ENCODE measurements around the gene PIN1. TPM values are rescaled to one million over a fixed set of nuclear protein-coding genes. Genes with fewer than 3 reads are reported as not detected.
"Not testable (repeated sequence)": the region's sequence is repeated elsewhere in the genome, so short reads cannot be mapped to it uniquely, and the experiment has no call there.

Gene PIN1
- total RNA-seq, 2 experiments from 2014 or later: 79.9 to 81.4 TPM

DNA sequence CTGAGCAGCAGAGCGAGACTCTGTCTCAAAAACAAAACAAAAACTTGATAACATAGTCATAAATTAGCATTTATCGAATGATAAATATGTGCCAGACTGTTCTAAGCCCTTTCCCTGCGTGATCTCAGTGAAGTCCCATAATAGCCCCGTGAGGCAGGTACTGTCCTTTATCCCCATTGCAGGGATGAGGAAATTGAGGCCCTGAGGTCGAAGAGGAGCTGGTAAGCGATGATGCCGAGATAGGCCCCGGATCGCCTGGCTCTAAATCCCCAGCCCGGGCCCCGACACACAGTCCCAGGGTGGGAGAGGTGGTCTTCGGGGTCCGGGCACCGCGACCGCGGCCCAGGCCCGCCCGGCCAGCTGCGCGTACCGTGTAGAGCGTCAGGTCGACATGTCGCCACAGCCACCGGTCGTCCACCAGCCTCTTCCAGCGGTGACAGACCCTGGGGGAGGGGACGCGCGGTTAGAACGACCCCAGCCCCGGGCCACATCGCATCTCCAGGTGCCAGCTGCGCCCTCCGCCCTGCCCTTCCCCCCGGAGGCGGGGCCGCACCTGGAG is 16.9 kb upstream of the PIN1 start:
- POLR2A ChIA-PET: interaction anchor here (0.6 to 1.9 kb wide), 7 partner anchors 9 to 51 kb away, joined by 3 to 5 read pairs (median 5); partner anchors contain the start of genes UBL5 and ZNF846
- Mint-ChIP-seq H3K4me1 (ENCODE audit: low read depth) (peaks cover 24% of the 10 kb centered on the region), H3K4me3 (peak overlapping the region; percentile 92), H3K27ac (peak overlapping the region; percentile 95), H3K27me3 (no peaks in the 10 kb centered on the region), H3K36me3 (ENCODE audit: low read depth) (peaks cover 29% of the 10 kb centered on the region), H3K9me3 (peaks cover 4% of the 10 kb centered on the region)
- DNase-seq (no peak), ATAC-seq (no peak)
- TF ChIP-seq, protein P1, sequence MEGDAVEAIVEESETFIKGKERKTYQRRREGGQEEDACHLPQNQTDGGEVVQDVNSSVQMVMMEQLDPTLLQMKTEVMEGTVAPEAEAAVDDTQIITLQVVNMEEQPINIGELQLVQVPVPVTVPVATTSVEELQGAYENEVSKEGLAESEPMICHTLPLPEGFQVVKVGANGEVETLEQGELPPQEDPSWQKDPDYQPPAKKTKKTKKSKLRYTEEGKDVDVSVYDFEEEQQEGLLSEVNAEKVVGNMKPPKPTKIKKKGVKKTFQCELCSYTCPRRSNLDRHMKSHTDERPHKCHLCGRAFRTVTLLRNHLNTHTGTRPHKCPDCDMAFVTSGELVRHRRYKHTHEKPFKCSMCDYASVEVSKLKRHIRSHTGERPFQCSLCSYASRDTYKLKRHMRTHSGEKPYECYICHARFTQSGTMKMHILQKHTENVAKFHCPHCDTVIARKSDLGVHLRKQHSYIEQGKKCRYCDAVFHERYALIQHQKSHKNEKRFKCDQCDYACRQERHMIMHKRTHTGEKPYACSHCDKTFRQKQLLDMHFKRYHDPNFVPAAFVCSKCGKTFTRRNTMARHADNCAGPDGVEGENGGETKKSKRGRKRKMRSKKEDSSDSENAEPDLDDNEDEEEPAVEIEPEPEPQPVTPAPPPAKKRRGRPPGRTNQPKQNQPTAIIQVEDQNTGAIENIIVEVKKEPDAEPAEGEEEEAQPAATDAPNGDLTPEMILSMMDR (IDR thresholded peaks at IDR 0.05): no peak
- CTCF ChIA-PET: interaction anchor here (1.0 kb wide), 1 partner anchor 9 kb away, joined by 3 read pairs; no protein-coding TSS in a partner anchor
- intact Hi-C loops (cut with micrococcal nuclease): no loop called here

DNA sequence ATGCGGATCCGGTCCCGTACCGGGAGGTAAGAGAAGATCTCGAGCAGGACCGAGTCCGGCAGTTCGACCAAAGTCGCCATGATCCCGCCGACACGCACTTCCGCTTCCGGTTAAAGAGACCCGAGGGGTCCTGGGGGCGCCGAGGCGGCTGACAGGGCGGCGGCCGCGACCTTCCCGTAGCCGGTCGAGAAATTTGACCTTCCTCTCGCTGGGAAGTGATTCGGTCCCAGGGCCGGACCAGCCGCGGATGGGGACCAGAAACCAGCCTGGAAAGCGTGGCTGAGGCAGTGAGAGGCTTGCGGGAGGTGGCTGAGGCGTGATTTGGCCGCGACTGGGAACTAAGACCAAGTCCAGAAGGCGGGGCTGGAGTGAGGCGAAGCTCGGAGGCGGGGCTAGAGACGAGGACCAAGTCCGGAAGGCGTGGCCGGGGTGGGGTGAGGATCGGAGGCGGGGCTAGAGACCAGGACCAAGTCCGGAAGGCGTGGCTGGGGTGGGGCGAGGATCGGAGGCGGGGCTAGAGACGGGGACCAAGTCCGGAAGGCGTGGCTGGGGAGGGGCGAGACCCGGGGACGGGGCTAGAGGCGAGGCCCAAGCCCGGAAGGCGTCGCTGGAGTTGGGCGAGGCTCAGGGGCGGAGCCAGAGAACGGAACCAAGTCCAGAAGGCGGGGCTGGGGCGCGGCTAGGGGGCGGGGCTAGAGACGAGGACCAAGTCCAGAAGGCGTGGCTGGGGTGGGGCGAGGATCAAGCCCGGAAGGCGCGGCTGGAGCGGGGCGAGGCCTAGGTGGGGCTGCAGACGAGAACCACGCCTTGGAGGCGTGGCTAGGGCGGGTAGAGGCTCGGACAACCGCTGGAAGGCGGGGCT is 16.2 kb upstream of the PIN1 start, which contains the start of gene FBXL12:
TSS of gene FBXL12 (minus strand) at position 346 of the 862 bp plus-strand sequence. CDS start at position 80, 266 bp downstream.
- ChIA-PET CTCF (interaction anchor here (1.0 kb wide), 1 partner anchor 8 kb away, joined by 3 read pairs; no protein-coding TSS in a partner anchor), POLR2A (interaction anchor here (0.6 to 1.9 kb wide), 7 partner anchors 9 to 52 kb away, joined by 3 to 5 read pairs (median 5); partner anchors contain the start of genes UBL5 and ZNF846)
- Mint-ChIP-seq H3K27ac (peak within 1 kb of the TSS; percentile 95), H3K4me3 (peak within 1 kb of the TSS; percentile 92), H3K36me3 (ENCODE audit: low read depth) (peaks cover 27% of the 10 kb centered on the region), H3K9me3 (peaks cover 4% of the 10 kb centered on the region), H3K27me3 (no peaks in the 10 kb centered on the region), H3K4me1 (ENCODE audit: low read depth) (peaks cover 24% of the 10 kb centered on the region)
- intact Hi-C loops (cut with micrococcal nuclease): loop anchor here (1.0 kb wide), 1 partner anchor 27 kb away; no protein-coding TSS in a partner anchor
- DNase-seq (peak; percentile 100), ATAC-seq (peak; percentile 90)
- TF ChIP-seq, protein P1 (IDR thresholded peaks at IDR 0.05): no peak

DNA sequence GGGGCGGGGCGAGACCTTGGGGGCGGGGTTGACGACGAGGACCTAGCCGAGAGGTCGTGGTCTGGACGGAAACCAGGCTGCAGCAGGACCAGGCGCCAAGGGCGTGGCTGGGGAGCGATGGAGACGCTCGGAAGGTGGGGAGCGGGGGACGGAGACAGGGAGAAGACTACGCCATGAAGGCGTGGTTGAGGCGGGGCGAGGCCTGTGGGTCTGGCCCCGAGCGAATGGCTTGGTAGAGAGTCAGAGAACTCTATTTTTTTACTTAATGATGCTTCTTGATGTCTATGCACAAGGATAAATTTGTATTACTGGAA is 15.6 kb upstream of the PIN1 start:
- Mint-ChIP-seq H3K9me3 (peaks cover 4% of the 10 kb centered on the region), H3K4me1 (ENCODE audit: low read depth) (peaks cover 24% of the 10 kb centered on the region), H3K36me3 (ENCODE audit: low read depth) (peaks cover 25% of the 10 kb centered on the region), H3K27me3 (no peaks in the 10 kb centered on the region), H3K4me3 (peak overlapping the region; percentile 92), H3K27ac (peak overlapping the region; percentile 95)
- POLR2A ChIA-PET: interaction anchor here (1.0 to 1.4 kb wide), 2 partner anchors 8 to 11 kb away, joined by 3 to 5 read pairs; partner anchors contain the start of gene UBL5
- no peak for ATAC-seq
- no peak for DNase-seq
- TF ChIP-seq, protein P1 (IDR thresholded peaks at IDR 0.05): no peak
- intact Hi-C loops (cut with micrococcal nuclease): loop anchor here (1.0 kb wide), 1 partner anchor 27 kb away; no protein-coding TSS in a partner anchor
- CTCF ChIA-PET: no interaction called here

DNA sequence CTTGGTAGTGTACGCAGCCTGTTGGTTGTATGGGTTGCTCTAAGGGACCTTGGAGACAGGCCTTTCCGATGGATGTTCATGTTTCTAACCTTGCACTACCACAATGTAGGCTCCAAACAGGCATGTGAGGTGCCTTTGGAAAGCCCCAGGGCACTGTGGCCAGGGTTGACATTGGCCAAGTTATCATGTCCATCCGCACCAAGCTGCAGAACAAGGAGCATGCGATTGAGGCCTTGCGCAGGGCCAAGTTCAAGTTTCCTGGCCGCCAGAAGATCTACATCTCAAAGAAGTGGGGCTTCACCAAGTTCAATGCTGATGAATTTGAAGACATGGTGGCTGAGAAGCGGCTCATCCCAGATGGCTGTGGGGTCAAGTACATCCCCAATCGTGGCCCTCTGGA is 15.1 kb upstream of the PIN1 start:
- H3K27me3 Mint-ChIP-seq; H3K9me3 Mint-ChIP-seq; CTCF ChIA-PET; POLR2A ChIA-PET; DNase-seq; intact Hi-C loops (cut with micrococcal nuclease); ATAC-seq: not testable (repeated sequence)
- H3K4me1 Mint-ChIP-seq (ENCODE audit: low read depth): peaks cover 19% of the 10 kb centered on the region
- H3K36me3 Mint-ChIP-seq (ENCODE audit: low read depth): peaks cover 21% of the 10 kb centered on the region
- peak overlapping the region; percentile 92 for H3K4me3 Mint-ChIP-seq
- H3K27ac Mint-ChIP-seq: peak overlapping the region; percentile 95

DNA sequence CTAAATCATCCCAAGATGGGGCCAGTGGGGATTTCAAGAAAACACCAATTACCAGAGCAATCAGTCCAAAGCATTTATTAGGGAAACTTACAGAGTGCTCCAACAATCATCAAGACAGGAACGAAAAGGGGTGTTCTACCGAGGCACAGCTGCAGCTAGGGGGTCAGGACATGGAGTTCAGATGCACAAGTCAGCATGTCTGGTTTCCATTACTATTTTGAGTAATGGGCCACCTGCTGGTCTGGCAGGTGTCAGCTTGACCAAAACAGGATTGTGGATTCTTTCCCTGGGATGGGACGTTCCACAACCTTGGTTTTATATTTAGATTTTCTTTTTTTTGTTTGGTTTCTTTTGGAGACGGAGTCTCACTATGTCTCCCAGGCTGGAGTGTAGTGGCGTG is 11.3 kb upstream of the PIN1 start:
- POLR2A ChIA-PET: no interaction called here
- intact Hi-C loops (cut with micrococcal nuclease): no loop called here
- Mint-ChIP-seq H3K9me3 (no peaks in the 10 kb centered on the region), H3K27ac (no peak overlapping the region), H3K4me3 (no peak overlapping the region), H3K27me3 (no peaks in the 10 kb centered on the region), H3K36me3 (ENCODE audit: low read depth) (peaks cover 14% of the 10 kb centered on the region), H3K4me1 (ENCODE audit: low read depth) (peaks cover 10% of the 10 kb centered on the region)
- TF ChIP-seq, protein P1 (IDR thresholded peaks at IDR 0.05): no peak
- DNase-seq: no peak
- CTCF ChIA-PET: no interaction called here
- ATAC-seq: no peak
